Chondrocyte (in vitro differentiated cells): ENCODE results near the gene SORT1. TPM values are rescaled to one million over a fixed set of nuclear protein-coding genes. Genes with fewer than 3 reads are reported as not detected.
"Not testable (repeated sequence)": the region's sequence is repeated elsewhere in the genome, so short reads cannot be mapped to it uniquely, and the experiment has no call there.

Experiments
- DNase-seq: peaks from one replicate; pipeline ENCODE4 v3.0.0; 2021; ENCODE audit warnings: mixed read lengths, low spot score
- H3K27ac Mint-ChIP-seq: one replicate; pipeline ENCODE4 v1.8.0; 2021; ENCODE audit warnings: mild to moderate bottlenecking, moderate library complexity, mixed read lengths; ENCODE audit not compliant: unreplicated experiment
- H3K27me3 Mint-ChIP-seq: 2 replicates; pipeline ENCODE4 v1.8.0; 2021; ENCODE audit warnings: low read depth, mixed read lengths
- H3K36me3 Mint-ChIP-seq: 2 replicates; pipeline ENCODE4 v1.8.0; 2021; ENCODE audit warnings: low read depth, mixed read lengths
- H3K4me1 Mint-ChIP-seq: 2 replicates; pipeline ENCODE4 v1.8.0; 2021; ENCODE audit warnings: low read depth, mild to moderate bottlenecking, mixed read lengths
- H3K4me3 Mint-ChIP-seq: one replicate; pipeline ENCODE4 v1.8.0; 2021; ENCODE audit warnings: mild to moderate bottlenecking, moderate library complexity, mixed read lengths; ENCODE audit not compliant: unreplicated experiment
- H3K9me3 Mint-ChIP-seq: 2 replicates; pipeline ENCODE4 v1.8.0; 2021; ENCODE audit warnings: low read depth, mixed read lengths
- CTCF ChIP-seq: fragments of 200-600 bp; sonication (generic); IDR thresholded peaks from 2 replicates; pipeline ENCODE4 v1.5.0; 2021; ENCODE audit warnings: antibody characterized with exemption, mild to moderate bottlenecking, moderate library complexity
- total RNA-seq: library from RNA; stranded (reverse); gene quantifications from 3 replicates; pipeline ENCODE4 v1.2.1, GENCODE V29; 2021

Gene SORT1
- total RNA-seq, 1 donor from 2014 or later: 107 TPM

DNA sequence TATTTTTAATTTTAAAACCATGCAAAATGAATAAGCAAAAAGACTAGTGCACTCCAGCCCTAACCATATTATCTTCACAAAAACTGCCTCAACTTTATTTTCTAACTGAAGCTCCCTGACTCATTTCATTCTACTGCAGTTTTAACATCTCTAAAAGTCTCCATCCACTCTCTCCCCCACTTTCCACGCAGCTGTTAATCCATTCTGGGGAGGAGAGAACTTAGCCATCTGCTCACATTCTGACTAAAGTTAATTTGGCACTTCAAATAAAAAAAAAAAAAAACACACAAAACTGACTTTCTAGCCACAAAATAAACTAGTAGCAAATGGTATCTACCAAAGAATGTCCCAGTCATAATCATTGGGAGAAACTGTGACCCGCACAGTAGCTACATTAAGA lies 85.5 kb downstream of the SORT1 start:
- H3K4me1 Mint-ChIP-seq: peaks cover 12% of the 10 kb centered on the region

DNA sequence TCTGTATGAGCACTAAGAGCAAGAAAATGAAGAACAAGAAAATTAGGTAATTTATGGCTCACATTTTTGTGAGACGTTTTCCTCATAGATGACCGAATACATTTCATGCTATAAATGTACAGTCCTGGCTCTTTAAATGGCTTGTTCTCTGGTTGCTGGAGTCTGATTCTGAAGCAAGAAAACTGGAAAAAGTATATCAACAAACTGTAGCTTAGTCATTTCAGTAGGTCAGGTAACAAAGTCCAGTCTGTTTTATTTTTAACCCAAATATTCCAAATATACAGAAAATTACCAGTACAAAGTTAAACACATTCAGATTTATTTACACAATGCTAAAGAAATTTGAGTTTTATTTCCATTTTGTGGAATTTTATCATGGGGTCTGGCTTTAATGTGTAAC lies 88.4 kb downstream of the SORT1 start:
- Mint-ChIP-seq H3K27ac (peak overlapping the region; percentile 54), H3K27me3 (no peaks in the 10 kb centered on the region), H3K9me3 (no peaks in the 10 kb centered on the region), H3K4me3 (no peak overlapping the region), H3K4me1 (peaks cover 22% of the 10 kb centered on the region), H3K36me3 (peaks cover 22% of the 10 kb centered on the region)
- no peak for TF ChIP-seq CTCF
- DNase-seq: no peak

More for the DNA sequence above, 85.5 kb downstream of the SORT1 start:
- H3K27ac Mint-ChIP-seq: no peak overlapping the region
- no peaks in the 10 kb centered on the region for H3K27me3 Mint-ChIP-seq
- no peaks in the 10 kb centered on the region for H3K9me3 Mint-ChIP-seq
- peaks cover 37% of the 10 kb centered on the region for H3K36me3 Mint-ChIP-seq
- TF ChIP-seq CTCF: no peak
- no peak overlapping the region for H3K4me3 Mint-ChIP-seq
- DNase-seq: no peak

DNA sequence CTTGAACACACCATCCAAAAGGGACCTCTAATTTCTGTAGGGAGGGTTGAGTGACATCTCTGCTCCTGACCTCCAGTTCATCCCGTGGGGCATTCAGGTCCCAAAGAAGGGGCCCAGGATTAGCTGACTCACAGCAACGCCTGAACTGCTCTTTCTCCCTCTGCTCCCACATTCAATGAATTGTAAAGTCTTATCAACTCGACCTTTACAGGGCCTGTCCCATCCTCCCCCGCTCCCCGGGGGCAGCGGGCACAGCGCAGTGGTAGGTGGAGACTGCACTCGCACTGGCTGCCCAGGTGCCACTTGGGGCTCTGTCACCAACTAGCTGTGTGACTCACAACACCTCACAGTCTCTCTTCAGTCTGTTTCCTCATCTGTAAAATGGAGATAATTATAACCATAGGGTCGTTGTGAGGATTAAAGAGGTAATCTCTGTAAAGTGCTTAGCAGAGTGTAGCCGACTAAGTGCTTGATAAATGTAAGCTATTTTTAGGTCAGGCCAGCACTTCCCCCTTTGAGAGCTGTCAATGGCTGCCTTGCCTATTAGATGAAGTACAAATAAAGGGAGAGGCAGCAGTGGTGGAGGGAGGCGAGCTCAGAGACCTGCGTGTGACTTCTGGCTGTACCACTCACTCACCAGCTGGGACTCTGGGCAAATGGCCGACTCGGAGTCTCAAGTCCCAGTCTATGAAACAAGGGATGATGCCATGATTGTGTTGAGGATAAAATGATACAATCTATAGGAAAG lies 90.3 kb downstream of the SORT1 start:
- Mint-ChIP-seq H3K9me3 (no peaks in the 10 kb centered on the region), H3K4me3 (no peak overlapping the region), H3K27me3 (no peaks in the 10 kb centered on the region), H3K27ac (no peak overlapping the region), H3K36me3 (peaks cover 8% of the 10 kb centered on the region), H3K4me1 (peaks cover 22% of the 10 kb centered on the region)
- no peak for DNase-seq
- TF ChIP-seq CTCF: no peak

GRCh38 chr1:109306832-109307273 lies 90.9 kb downstream of the SORT1 start, which contains the start of gene MYBPHL:
TSS of gene MYBPHL (minus strand) at chr1:109307011. CDS start at chr1:109306991, 20 bp downstream.
- no peaks in the 10 kb centered on the region for H3K27me3 Mint-ChIP-seq
- no peak for TF ChIP-seq CTCF
- no peak for DNase-seq
- H3K27ac Mint-ChIP-seq: no peak within 1 kb of the TSS
- H3K4me1 Mint-ChIP-seq: peaks cover 22% of the 10 kb centered on the region
- no peak within 1 kb of the TSS for H3K4me3 Mint-ChIP-seq
- no peaks in the 10 kb centered on the region for H3K9me3 Mint-ChIP-seq
- peaks cover 8% of the 10 kb centered on the region for H3K36me3 Mint-ChIP-seq

GRCh38 chr1:109305991-109306390 lies 91.7 kb downstream of the SORT1 start:
- H3K27ac Mint-ChIP-seq, H3K36me3 Mint-ChIP-seq, DNase-seq, H3K4me3 Mint-ChIP-seq, H3K27me3 Mint-ChIP-seq, H3K9me3 Mint-ChIP-seq: not testable (repeated sequence)
- peaks cover 22% of the 10 kb centered on the region for H3K4me1 Mint-ChIP-seq
